ENCODE measurements around the gene TGIF1. TPM values are rescaled to one million over a fixed set of nuclear protein-coding genes. Genes with fewer than 3 reads are reported as not detected.

TGIF1 gene
- 90.7 and 127 TPM in 2 replicates for total RNA-seq

GRCh38 chr18:3450012-3450798 is at the start of gene TGIF1:
TGIF1 (plus strand) TSS chr18:3450172; CDS start chr18:3450490, 318 bp downstream.

Other genes with a start within 250 kb of the TGIF1 start
- gene MYOM1, start 230.2 kb upstream of the TGIF1 start, total RNA-seq = 0.43 and 2.4 TPM in 2 replicates
- gene MYL12A, start 202.4 kb upstream of the TGIF1 start, total RNA-seq = 1,097 and 1,572 TPM in 2 replicates
- 629 and 827 TPM in 2 replicates for gene MYL12B, start 188.0 kb upstream of the TGIF1 start, total RNA-seq

Measured in dermis lymphatic vessel endothelial cell (primary cell).